ENCODE results near the gene TWIST1.

DNA sequence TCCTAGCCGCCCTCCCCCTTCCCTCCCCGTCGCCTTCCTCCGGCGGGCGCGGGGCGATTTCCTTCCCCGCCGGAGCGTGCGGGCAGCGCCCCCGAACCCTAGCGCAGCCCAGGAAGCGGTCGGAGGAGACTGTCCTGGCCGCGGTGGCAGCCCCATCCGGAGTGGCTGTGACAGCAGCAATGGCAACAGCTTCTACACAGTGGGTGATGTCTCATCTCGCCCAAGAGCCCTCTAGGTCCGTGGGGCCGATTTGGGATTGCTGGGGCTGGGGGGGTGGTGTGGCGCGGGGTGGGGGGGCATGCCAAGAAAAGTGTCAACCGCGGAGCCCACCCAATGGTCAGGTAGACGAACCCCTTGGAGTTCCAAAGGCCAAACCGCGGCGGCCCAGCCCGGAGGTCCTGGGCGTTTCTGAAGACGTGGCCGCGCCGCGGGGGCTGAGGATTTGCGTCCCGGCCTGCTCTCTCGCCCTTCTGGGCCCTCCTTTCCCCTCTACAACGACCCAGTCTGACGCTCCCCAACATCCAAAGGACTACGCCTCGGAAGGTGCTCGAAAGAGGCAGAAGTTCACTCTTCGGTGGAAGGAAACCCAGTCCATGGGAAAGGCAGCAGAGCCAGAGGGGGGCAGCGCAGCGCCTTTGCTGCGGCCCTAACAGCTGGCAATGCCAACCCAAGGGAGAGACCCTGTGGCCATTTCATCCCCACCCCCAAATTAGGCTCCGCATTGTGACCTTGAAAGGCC lies 603 bp upstream of the TWIST1 start:
- no peak for TF ChIP-seq CTCF (IDR thresholded peaks at IDR 0.05; ENCODE audit: insufficient read depth, low read length, poor library complexity, severe bottlenecking)
- TF ChIP-seq EZH2phosphoT487 (conservative IDR thresholded peaks at IDR 0.05; ENCODE audit: low read length), result no peak
